Raji (cell line): Measurements from ENCODE around the gene CCNQ.

Experiments
- POLR2A ChIP-seq: IDR thresholded peaks from 2 replicates; pipeline ENCODE4 v1.6.1; 2011; ENCODE audit warnings: low read depth, low read length, control low read depth; ENCODE audit not compliant: insufficient read depth

CCNQ gene

GRCh38 chrX:153631907-153632594 lies 33.1 kb upstream of the CCNQ start:
- TF ChIP-seq POLR2A: no peak

- TF ChIP-seq POLR2A: no peak
Observed at GRCh38 chrX:153631346-153631745, 32.4 kb upstream of the CCNQ start.

GRCh38 chrX:153628665-153629064 lies 29.7 kb upstream of the CCNQ start:
- TF ChIP-seq POLR2A: no peak

GRCh38 chrX:153628129-153628528 lies 29.2 kb upstream of the CCNQ start:
- no peak for TF ChIP-seq POLR2A

GRCh38 chrX:153627675-153628111 lies 28.8 kb upstream of the CCNQ start:
- TF ChIP-seq POLR2A: no peak

- TF ChIP-seq POLR2A: no peak
Observed at GRCh38 chrX:153626863-153627674, 28.1 kb upstream of the CCNQ start.

- no peak for TF ChIP-seq POLR2A
Observed at GRCh38 chrX:153626025-153626633, 27.2 kb upstream of the CCNQ start.

- no peak for TF ChIP-seq POLR2A
Observed at GRCh38 chrX:153625271-153626024, 26.5 kb upstream of the CCNQ start.

- no peak for TF ChIP-seq POLR2A
Observed at GRCh38 chrX:153624196-153625091, 25.5 kb upstream of the CCNQ start.

GRCh38 chrX:153623310-153624029 lies 24.5 kb upstream of the CCNQ start:
- TF ChIP-seq POLR2A: no peak

GRCh38 chrX:153622661-153623309 lies 23.8 kb upstream of the CCNQ start:
- TF ChIP-seq POLR2A: no peak

- no peak for TF ChIP-seq POLR2A
Observed at GRCh38 chrX:153621949-153622598, 23.1 kb upstream of the CCNQ start.

GRCh38 chrX:153620576-153620975 lies 21.6 kb upstream of the CCNQ start:
- TF ChIP-seq POLR2A: no peak

- TF ChIP-seq POLR2A: no peak
Observed at GRCh38 chrX:153614818-153615217, 15.9 kb upstream of the CCNQ start.
